ENCODE results near the gene TMEM178A. TPM values are rescaled to one million over a fixed set of nuclear protein-coding genes. Genes with fewer than 3 reads are reported as not detected.

The TMEM178A gene
- total and polyA plus RNA-seq, 2 of the 8 experiments (the other 6 are each of a cell fraction or from before 2014, with no cell fraction given) = 11.2 to 14.9 TPM

DNA sequence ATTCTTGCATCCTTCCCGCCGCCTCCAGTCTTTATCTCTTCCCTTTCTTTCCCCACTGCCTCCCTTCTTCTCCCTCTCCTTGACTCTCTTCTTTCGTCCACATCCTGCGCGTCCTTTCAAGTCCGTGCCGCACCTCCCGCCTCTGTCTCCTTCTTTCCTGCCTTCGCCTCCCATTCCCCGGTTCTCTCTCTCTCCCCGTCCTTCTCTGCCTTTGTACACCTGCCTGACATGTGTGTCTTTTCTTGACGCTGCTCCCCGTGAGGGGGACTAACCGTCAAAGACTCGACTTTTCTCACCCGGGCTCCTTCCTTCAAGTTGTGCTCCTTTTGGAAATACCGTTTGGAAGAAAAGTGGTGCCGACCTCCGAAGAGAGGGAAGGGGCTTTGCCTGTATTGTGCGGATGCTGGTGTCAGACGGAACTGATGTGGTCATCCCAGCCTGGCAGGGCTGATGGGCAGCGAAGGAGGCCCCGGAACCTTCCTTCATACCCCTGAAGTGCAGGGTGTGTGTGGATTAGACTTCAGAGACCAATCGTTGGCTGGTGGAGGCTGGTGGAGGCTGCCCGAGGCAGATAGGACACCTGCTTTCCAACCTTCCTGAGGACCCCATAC, 879 bp downstream of the TMEM178A start (continued):
- TF ChIP-seq SUZ12 (IDR thresholded peaks at IDR 0.05; ENCODE audit: low read length) (peak; percentile 33; the same call in 1 of the 2 replicates), CHD1 (IDR thresholded peaks at IDR 0.05; ENCODE audit: low read depth, low read length) (no peak), HDAC2 (IDR thresholded peaks at IDR 0.05; ENCODE audit: borderline replicate concordance in 1 of 2, low read depth in 2 of 2, low read length in 2 of 2) (no peak), RNF2 (IDR thresholded peaks at IDR 0.05; ENCODE audit: borderline replicate concordance, low read depth, low read length, missing control alignments, poor library complexity, severe bottlenecking) (peak; percentile 75)
- TF ChIP-seq, protein P1, sequence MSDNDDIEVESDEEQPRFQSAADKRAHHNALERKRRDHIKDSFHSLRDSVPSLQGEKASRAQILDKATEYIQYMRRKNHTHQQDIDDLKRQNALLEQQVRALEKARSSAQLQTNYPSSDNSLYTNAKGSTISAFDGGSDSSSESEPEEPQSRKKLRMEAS (IDR thresholded peaks at IDR 0.05) = peak; percentile 50

Data from H1 (cell line).